HepG2 (cell line): Measurements from ENCODE around the gene NUDT22. TPM values are rescaled to one million over a fixed set of nuclear protein-coding genes. Genes with fewer than 3 reads are reported as not detected.

ENCODE experiments used
- CAMTA2 ChIP-seq: sonication (generic); formaldehyde crosslinking; IDR thresholded peaks from 2 replicates; pipeline ENCODE4 v1.4.0; 2020; ENCODE audit warnings: mild to moderate bottlenecking, missing genetic modification reagents, borderline replicate concordance
- CREB1 ChIP-seq, 2 experiments: fragments of 450-650 bp in 1 of 2; IDR thresholded peaks; 2 replicates each; pipeline ENCODE4 v1.6.1; 2016 to 2017; ENCODE audit warnings: control low read depth in 1 of 2, mild to moderate bottlenecking in 1 of 2, missing compliant biosample characterization in 1 of 2, missing genetic modification characterization in 1 of 2
- HNF4G ChIP-seq, 2 experiments: sonication (generic) in 1 of 2; formaldehyde crosslinking in 1 of 2; IDR thresholded peaks; 2 replicates each; pipeline versions ENCODE4 v1.4.0 to v1.6.1; 2011 to 2020; ENCODE audit warnings: borderline replicate concordance in 2 of 2, low read depth in 2 of 2, mild to moderate bottlenecking in 2 of 2, low read length in 1 of 2, missing genetic modification reagents in 1 of 2, moderate library complexity in 1 of 2
- KDM1A ChIP-seq: IDR thresholded peaks from 2 replicates; pipeline ENCODE4 v1.6.1; 2016; ENCODE audit warnings: missing compliant biosample characterization
- PCBP1 ChIP-seq: fragments of 200-400 bp; formaldehyde crosslinking; IDR thresholded peaks from 2 replicates; pipeline ENCODE4 v1.6.1; 2017; ENCODE audit warnings: mild to moderate bottlenecking, low read depth, low read length, borderline replicate concordance
- POLR2AphosphoS2 ChIP-seq: IDR thresholded peaks from 2 replicates; pipeline ENCODE4 v1.6.1; 2011; ENCODE audit warnings: low read depth, low read length, improper control_type of control experiment
- SALL1 ChIP-seq: sonication (generic); formaldehyde crosslinking; IDR thresholded peaks from 2 replicates; pipeline ENCODE4 v1.8.0; 2022; ENCODE audit warnings: mild to moderate bottlenecking, missing genetic modification reagents
- SP2 ChIP-seq: sonication (generic); formaldehyde crosslinking; IDR thresholded peaks from 2 replicates; pipeline ENCODE4 v1.5.1; 2020; ENCODE audit warnings: mild to moderate bottlenecking, missing genetic modification reagents
- TGIF2 ChIP-seq: IDR thresholded peaks from 2 replicates; pipeline ENCODE4 v1.6.1; 2016; ENCODE audit warnings: control low read depth, missing compliant biosample characterization
- ZKSCAN8 ChIP-seq: IDR thresholded peaks from 2 replicates; pipeline ENCODE4 v1.6.1; 2016; ENCODE audit warnings: borderline replicate concordance, missing genetic modification reagents, missing compliant biosample characterization
- ZNF569 ChIP-seq: sonication (generic); formaldehyde crosslinking; IDR thresholded peaks from 2 replicates; pipeline ENCODE4 v1.5.0; 2020; ENCODE audit warnings: mild to moderate bottlenecking, missing genetic modification reagents, moderate library complexity, borderline replicate concordance
- polyA plus RNA-seq, 8 experiments: library from polyadenylated mRNA; depleted of rRNA in 3 of 8; stranded (reverse) in 7 of 8; unstranded in 1 of 8; fragments of >200 nt; fragmentation: Illumina TruSeq in 4 of 8; extraction: Trizol in 4 of 8; gene quantifications; 2 replicates each; pipeline versions ENCODE4 v1.2.1 to v1.2.3, GENCODE V29; 2011 to 2016; ENCODE audit warnings: low read depth in 4 of 8, missing spikeins in 1 of 8, mixed read lengths in 1 of 8; ENCODE audit not compliant: insufficient read depth in 1 of 8
- total RNA-seq, 5 experiments: library from RNA; depleted of rRNA; stranded (reverse); fragments of >200 nt; fragmentation: Illumina TruSeq; extraction: Trizol; gene quantifications; 2 replicates each; pipeline ENCODE4 v1.2.3, GENCODE V29; 2016; ENCODE audit warnings: low read depth in 1 of 5
- TF ChIP-seq, protein P1 (sequence below): sonication (generic); formaldehyde crosslinking; IDR thresholded peaks from 2 replicates; pipeline ENCODE4 v1.5.1; 2020; ENCODE audit warnings: missing genetic modification reagents, mild to moderate bottlenecking, borderline replicate concordance
- TF ChIP-seq, protein P2 (sequence below): IDR thresholded peaks from 2 replicates; pipeline ENCODE4 v1.4.0; 2020; ENCODE audit warnings: mild to moderate bottlenecking, missing genetic modification reagents
- TF ChIP-seq, protein P3 (sequence below): sonication (generic); formaldehyde crosslinking; IDR thresholded peaks from 2 replicates; pipeline ENCODE4 v1.8.0; 2022; ENCODE audit warnings: missing genetic modification reagents, mild to moderate bottlenecking, inconsistent platforms, borderline replicate concordance
- TF ChIP-seq, protein P4 (sequence below): sonication (generic); formaldehyde crosslinking; IDR thresholded peaks from 2 replicates; pipeline ENCODE4 v1.4.0; 2020; ENCODE audit warnings: low read depth, missing genetic modification reagents

The NUDT22 gene
- total and polyA plus RNA-seq, 2 of the 13 experiments (the other 11 are each of a cell fraction or from before 2014, with no cell fraction given), result 33.5 to 39.8 TPM

GRCh38 chr11:64230171-64230984 is 4.3 kb downstream of the NUDT22 start, which contains the start of gene DNAJC4 (continued):
- TF ChIP-seq, protein P1, sequence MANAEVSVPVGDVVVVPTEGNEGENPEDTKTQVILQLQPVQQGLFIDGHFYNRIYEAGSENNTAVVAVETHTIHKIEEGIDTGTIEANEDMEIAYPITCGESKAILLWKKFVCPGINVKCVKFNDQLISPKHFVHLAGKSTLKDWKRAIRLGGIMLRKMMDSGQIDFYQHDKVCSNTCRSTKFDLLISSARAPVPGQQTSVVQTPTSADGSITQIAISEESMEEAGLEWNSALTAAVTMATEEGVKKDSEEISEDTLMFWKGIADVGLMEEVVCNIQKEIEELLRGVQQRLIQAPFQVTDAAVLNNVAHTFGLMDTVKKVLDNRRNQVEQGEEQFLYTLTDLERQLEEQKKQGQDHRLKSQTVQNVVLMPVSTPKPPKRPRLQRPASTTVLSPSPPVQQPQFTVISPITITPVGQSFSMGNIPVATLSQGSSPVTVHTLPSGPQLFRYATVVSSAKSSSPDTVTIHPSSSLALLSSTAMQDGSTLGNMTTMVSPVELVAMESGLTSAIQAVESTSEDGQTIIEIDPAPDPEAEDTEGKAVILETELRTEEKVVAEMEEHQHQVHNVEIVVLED (CRISPR knock-in tag), result no peak
- no peak for TF ChIP-seq HNF4G (IDR thresholded peaks at IDR 0.05; ENCODE audit: borderline replicate concordance, low read depth, low read length)
- peak; percentile 18; the same call in 1 of the 2 replicates for TF ChIP-seq HNF4G (CRISPR knock-in tag; IDR thresholded peaks at IDR 0.05; ENCODE audit: borderline replicate concordance, low read depth)
- TF ChIP-seq CREB1 (IDR thresholded peaks at IDR 0.05), result peak; percentile 58
- peak; percentile 71; the same call in 1 of the 2 replicates for TF ChIP-seq CREB1 (CRISPR knock-in tag; IDR thresholded peaks at IDR 0.05)
- TF ChIP-seq POLR2AphosphoS2, result no peak
- TF ChIP-seq, protein P2, sequence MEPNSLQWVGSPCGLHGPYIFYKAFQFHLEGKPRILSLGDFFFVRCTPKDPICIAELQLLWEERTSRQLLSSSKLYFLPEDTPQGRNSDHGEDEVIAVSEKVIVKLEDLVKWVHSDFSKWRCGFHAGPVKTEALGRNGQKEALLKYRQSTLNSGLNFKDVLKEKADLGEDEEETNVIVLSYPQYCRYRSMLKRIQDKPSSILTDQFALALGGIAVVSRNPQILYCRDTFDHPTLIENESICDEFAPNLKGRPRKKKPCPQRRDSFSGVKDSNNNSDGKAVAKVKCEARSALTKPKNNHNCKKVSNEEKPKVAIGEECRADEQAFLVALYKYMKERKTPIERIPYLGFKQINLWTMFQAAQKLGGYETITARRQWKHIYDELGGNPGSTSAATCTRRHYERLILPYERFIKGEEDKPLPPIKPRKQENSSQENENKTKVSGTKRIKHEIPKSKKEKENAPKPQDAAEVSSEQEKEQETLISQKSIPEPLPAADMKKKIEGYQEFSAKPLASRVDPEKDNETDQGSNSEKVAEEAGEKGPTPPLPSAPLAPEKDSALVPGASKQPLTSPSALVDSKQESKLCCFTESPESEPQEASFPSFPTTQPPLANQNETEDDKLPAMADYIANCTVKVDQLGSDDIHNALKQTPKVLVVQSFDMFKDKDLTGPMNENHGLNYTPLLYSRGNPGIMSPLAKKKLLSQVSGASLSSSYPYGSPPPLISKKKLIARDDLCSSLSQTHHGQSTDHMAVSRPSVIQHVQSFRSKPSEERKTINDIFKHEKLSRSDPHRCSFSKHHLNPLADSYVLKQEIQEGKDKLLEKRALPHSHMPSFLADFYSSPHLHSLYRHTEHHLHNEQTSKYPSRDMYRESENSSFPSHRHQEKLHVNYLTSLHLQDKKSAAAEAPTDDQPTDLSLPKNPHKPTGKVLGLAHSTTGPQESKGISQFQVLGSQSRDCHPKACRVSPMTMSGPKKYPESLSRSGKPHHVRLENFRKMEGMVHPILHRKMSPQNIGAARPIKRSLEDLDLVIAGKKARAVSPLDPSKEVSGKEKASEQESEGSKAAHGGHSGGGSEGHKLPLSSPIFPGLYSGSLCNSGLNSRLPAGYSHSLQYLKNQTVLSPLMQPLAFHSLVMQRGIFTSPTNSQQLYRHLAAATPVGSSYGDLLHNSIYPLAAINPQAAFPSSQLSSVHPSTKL (CRISPR knock-in tag), result 0 out of 2 replicates have a peak, but pooled peaks have one; percentile 7
- TF ChIP-seq, protein P3, sequence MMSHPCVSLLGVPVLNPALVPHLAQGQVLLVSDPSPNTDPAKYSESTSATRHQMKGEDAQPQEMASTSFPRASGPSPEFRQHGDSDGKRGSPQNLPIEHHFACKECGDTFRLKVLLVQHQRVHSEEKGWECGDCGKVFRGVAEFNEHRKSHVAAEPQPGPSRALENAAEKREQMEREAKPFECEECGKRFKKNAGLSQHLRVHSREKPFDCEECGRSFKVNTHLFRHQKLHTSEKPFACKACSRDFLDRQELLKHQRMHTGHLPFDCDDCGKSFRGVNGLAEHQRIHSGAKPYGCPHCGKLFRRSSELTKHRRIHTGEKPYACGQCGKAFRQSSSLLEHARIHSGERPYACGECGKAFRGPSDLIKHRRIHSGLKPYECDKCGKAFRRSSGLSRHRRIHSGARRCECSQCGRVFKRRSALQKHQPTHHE (CRISPR knock-in tag), result no peak
- TF ChIP-seq SP2 (CRISPR knock-in tag), result peak; percentile 55; the same call in 1 of the 2 replicates
- no peak for TF ChIP-seq KDM1A (CRISPR knock-in tag)
- peak; percentile 60 for TF ChIP-seq SALL1 (CRISPR knock-in tag)
- 0 out of 2 replicates have a peak, but pooled peaks have one; percentile 60 for TF ChIP-seq CAMTA2 (CRISPR knock-in tag)
- TF ChIP-seq, protein P4, sequence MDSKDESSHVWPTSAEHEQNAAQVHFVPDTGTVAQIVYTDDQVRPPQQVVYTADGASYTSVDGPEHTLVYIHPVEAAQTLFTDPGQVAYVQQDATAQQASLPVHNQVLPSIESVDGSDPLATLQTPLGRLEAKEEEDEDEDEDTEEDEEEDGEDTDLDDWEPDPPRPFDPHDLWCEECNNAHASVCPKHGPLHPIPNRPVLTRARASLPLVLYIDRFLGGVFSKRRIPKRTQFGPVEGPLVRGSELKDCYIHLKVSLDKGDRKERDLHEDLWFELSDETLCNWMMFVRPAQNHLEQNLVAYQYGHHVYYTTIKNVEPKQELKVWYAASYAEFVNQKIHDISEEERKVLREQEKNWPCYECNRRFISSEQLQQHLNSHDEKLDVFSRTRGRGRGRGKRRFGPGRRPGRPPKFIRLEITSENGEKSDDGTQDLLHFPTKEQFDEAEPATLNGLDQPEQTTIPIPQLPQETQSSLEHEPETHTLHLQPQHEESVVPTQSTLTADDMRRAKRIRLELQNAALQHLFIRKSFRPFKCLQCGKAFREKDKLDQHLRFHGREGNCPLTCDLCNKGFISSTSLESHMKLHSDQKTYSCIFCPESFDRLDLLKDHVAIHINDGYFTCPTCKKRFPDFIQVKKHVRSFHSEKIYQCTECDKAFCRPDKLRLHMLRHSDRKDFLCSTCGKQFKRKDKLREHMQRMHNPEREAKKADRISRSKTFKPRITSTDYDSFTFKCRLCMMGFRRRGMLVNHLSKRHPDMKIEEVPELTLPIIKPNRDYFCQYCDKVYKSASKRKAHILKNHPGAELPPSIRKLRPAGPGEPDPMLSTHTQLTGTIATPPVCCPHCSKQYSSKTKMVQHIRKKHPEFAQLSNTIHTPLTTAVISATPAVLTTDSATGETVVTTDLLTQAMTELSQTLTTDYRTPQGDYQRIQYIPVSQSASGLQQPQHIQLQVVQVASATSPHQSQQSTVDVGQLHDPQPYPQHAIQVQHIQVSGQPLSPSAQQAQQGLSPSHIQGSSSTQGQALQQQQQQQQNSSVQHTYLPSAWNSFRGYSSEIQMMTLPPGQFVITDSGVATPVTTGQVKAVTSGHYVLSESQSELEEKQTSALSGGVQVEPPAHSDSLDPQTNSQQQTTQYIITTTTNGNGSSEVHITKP, result no peak
- 0 out of 2 replicates have a peak, but pooled peaks have one; percentile 38 for TF ChIP-seq PCBP1
- no peak for TF ChIP-seq ZKSCAN8
- TF ChIP-seq ZNF569 (CRISPR knock-in tag), result no peak
- TF ChIP-seq TGIF2 (CRISPR knock-in tag), result 0 out of 2 replicates have a peak, but pooled peaks have one; percentile 69
